Measurements from ENCODE around the gene INPP5D.

INPP5D gene

DNA sequence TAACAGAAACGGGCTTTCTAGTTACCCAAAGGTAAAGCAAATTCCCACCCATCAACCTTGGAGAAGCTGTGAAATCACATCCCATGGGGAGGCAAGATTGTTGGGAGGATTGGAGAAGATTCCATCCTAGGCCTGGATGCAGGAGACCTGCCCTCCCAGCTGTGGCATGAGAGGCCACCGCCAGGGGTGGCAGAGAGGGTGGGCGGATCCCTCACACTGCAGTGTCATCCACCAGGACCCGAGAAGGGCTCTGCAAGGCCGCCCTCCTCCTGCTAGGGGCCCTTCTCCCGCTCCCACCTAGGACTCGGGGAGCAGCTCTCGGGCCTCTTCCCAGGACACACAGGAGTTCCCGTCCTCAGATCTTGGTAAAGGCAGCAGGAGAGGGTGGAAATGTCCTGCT, 175.8 kb downstream of the INPP5D start:
- Mint-ChIP-seq H3K27ac (no peak overlapping the region), H3K9me3 (peaks cover 16% of the 10 kb centered on the region), H3K4me1 (ENCODE audit: low read depth) (peaks cover 45% of the 10 kb centered on the region)

GRCh38 chr2:233236820-233237589, 176.9 kb downstream of the INPP5D start:
- peaks cover 16% of the 10 kb centered on the region for H3K9me3 Mint-ChIP-seq
- peaks cover 53% of the 10 kb centered on the region for H3K4me1 Mint-ChIP-seq (ENCODE audit: low read depth)
- H3K4me3 Mint-ChIP-seq, result no peak overlapping the region
- H3K36me3 Mint-ChIP-seq (ENCODE audit: low read depth), result peaks cover 14% of the 10 kb centered on the region
- H3K27ac Mint-ChIP-seq, result no peak overlapping the region
- no peaks in the 10 kb centered on the region for H3K27me3 Mint-ChIP-seq (ENCODE audit: low read depth)

More for the DNA sequence above, 175.8 kb downstream of the INPP5D start:
- H3K36me3 Mint-ChIP-seq (ENCODE audit: low read depth), result peaks cover 14% of the 10 kb centered on the region
- H3K4me3 Mint-ChIP-seq, result no peak overlapping the region
- no peaks in the 10 kb centered on the region for H3K27me3 Mint-ChIP-seq (ENCODE audit: low read depth)

GRCh38 chr2:233240897-233241296, 180.8 kb downstream of the INPP5D start:
- H3K27me3 Mint-ChIP-seq (ENCODE audit: low read depth), result no peaks in the 10 kb centered on the region
- peak overlapping the region; percentile 69 for H3K4me3 Mint-ChIP-seq
- H3K27ac Mint-ChIP-seq, result peak overlapping the region; percentile 88
- peaks cover 44% of the 10 kb centered on the region for H3K4me1 Mint-ChIP-seq (ENCODE audit: low read depth)
- H3K9me3 Mint-ChIP-seq, result peaks cover 16% of the 10 kb centered on the region
- H3K36me3 Mint-ChIP-seq (ENCODE audit: low read depth), result peaks cover 14% of the 10 kb centered on the region

DNA sequence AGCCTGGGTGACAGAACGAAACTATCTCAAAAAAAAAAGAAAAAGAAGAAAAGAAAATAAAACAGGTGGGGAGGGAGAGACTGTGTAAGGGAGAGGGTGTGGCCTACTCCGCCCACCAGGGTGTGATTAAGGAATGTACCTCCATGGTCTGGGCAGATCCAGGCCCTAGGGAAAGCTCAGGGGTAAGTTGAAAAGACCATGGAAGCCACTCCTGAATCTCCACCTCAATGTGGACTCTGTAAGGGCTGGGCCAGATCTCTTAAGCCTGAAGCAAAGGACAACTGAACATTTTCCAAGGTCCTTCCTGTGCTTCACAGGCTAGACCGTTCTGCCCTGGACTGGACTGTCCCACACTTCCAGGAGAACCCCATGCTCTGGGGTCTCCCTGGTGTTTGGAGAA, 181.7 kb downstream of the INPP5D start:
- peaks cover 13% of the 10 kb centered on the region for H3K36me3 Mint-ChIP-seq (ENCODE audit: low read depth)
- H3K27me3 Mint-ChIP-seq (ENCODE audit: low read depth), result no peaks in the 10 kb centered on the region
- no peak overlapping the region for H3K4me3 Mint-ChIP-seq
- H3K4me1 Mint-ChIP-seq (ENCODE audit: low read depth), result peaks cover 46% of the 10 kb centered on the region
- peaks cover 16% of the 10 kb centered on the region for H3K9me3 Mint-ChIP-seq
- H3K27ac Mint-ChIP-seq, result peak overlapping the region; percentile 33

DNA sequence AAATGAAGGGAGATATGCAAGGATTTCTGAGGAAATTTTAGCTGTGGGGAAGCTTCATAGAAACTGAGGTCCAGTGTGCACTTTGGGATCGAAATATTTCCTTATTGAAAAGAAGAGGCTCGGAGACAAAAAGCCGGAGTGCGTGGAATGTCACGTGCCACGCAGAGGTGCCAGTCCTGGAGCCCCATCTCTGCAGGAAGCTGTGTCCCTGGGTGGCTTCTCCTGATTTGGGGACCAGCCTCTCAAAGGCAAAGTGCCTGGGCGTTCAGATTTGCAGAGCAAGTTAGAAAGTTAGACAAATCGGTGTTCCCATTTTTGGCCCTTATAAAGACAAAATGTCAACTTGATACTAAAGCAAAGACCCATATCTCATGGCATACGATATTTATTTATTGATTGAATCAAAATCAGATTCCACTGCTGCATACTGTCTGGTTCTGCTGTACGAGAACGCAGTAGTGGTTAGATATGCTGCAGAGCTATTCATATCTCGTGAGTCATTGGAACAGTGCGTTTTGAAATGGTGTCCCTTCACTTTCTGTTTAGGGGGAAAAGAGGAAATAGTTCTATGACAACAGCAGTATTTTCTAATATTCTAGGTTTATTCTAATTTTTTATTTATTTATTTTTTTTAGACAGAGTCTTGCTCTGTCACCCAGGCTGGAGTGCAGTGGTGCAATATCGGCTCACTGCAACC, 182.2 kb downstream of the INPP5D start:
- H3K27ac Mint-ChIP-seq, result peak overlapping the region; percentile 33
- H3K4me3 Mint-ChIP-seq, result no peak overlapping the region
- no peaks in the 10 kb centered on the region for H3K27me3 Mint-ChIP-seq (ENCODE audit: low read depth)
- peaks cover 12% of the 10 kb centered on the region for H3K9me3 Mint-ChIP-seq
- H3K4me1 Mint-ChIP-seq (ENCODE audit: low read depth), result peaks cover 45% of the 10 kb centered on the region
- H3K36me3 Mint-ChIP-seq (ENCODE audit: low read depth), result peaks cover 9% of the 10 kb centered on the region

- Mint-ChIP-seq H3K36me3 (ENCODE audit: low read depth) (peaks cover 5% of the 10 kb centered on the region), H3K27me3 (ENCODE audit: low read depth) (no peaks in the 10 kb centered on the region), H3K4me1 (ENCODE audit: low read depth) (peaks cover 45% of the 10 kb centered on the region), H3K4me3 (no peak overlapping the region), H3K27ac (no peak overlapping the region), H3K9me3 (peaks cover 9% of the 10 kb centered on the region)
Observed at GRCh38 chr2:233243348-233243747, 183.2 kb downstream of the INPP5D start.

GRCh38 chr2:233244818-233245217, 184.7 kb downstream of the INPP5D start:
- Mint-ChIP-seq H3K27me3 (ENCODE audit: low read depth) (no peaks in the 10 kb centered on the region), H3K9me3 (no peaks in the 10 kb centered on the region), H3K4me3 (no peak overlapping the region), H3K27ac (no peak overlapping the region), H3K4me1 (ENCODE audit: low read depth) (peaks cover 41% of the 10 kb centered on the region), H3K36me3 (ENCODE audit: low read depth) (no peaks in the 10 kb centered on the region)

- Mint-ChIP-seq H3K4me3 (no peak overlapping the region), H3K27ac (no peak overlapping the region), H3K27me3 (ENCODE audit: low read depth) (no peaks in the 10 kb centered on the region), H3K36me3 (ENCODE audit: low read depth) (no peaks in the 10 kb centered on the region), H3K4me1 (ENCODE audit: low read depth) (peaks cover 45% of the 10 kb centered on the region), H3K9me3 (no peaks in the 10 kb centered on the region)
Observed at GRCh38 chr2:233245406-233245805, 185.3 kb downstream of the INPP5D start.

DNA sequence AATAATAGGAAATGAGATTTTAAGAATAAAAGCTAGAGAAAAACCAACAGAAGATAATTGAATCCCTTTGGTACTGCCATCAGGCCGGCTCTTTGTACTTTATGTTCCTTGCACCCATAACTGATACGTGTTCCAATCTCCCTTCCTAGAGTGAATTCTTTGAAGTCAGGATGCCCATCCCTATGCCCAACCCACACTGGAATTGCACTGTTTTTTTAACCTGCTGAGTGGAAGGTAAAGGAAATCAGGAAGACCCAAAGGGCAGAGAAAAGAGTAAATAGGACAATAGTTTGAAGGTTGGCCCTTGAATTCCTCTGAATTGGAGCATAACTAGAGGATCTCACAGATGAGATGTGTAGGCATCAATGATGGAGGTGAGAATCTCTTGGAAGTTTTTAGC, 187.0 kb downstream of the INPP5D start:
- Mint-ChIP-seq H3K4me3 (no peak overlapping the region), H3K36me3 (ENCODE audit: low read depth) (peaks cover 4% of the 10 kb centered on the region), H3K4me1 (ENCODE audit: low read depth) (peaks cover 37% of the 10 kb centered on the region), H3K27ac (peak overlapping the region; percentile 82), H3K27me3 (ENCODE audit: low read depth) (no peaks in the 10 kb centered on the region), H3K9me3 (no peaks in the 10 kb centered on the region)

GRCh38 chr2:233247744-233248143, 187.6 kb downstream of the INPP5D start:
- peaks cover 37% of the 10 kb centered on the region for H3K4me1 Mint-ChIP-seq (ENCODE audit: low read depth)
- peak overlapping the region; percentile 82 for H3K27ac Mint-ChIP-seq
- H3K27me3 Mint-ChIP-seq (ENCODE audit: low read depth), result no peaks in the 10 kb centered on the region
- peaks cover 5% of the 10 kb centered on the region for H3K36me3 Mint-ChIP-seq (ENCODE audit: low read depth)
- H3K4me3 Mint-ChIP-seq, result peak overlapping the region; percentile 27
- H3K9me3 Mint-ChIP-seq, result no peaks in the 10 kb centered on the region

- H3K27ac Mint-ChIP-seq, result peak overlapping the region; percentile 64
- H3K27me3 Mint-ChIP-seq (ENCODE audit: low read depth), result no peaks in the 10 kb centered on the region
- peaks cover 9% of the 10 kb centered on the region for H3K36me3 Mint-ChIP-seq (ENCODE audit: low read depth)
- peaks cover 47% of the 10 kb centered on the region for H3K4me1 Mint-ChIP-seq (ENCODE audit: low read depth)
- H3K4me3 Mint-ChIP-seq, result peak overlapping the region; percentile 9
- no peaks in the 10 kb centered on the region for H3K9me3 Mint-ChIP-seq
Observed at GRCh38 chr2:233248999-233249398, 188.9 kb downstream of the INPP5D start.

GRCh38 chr2:233250568-233250967, 190.4 kb downstream of the INPP5D start:
- Mint-ChIP-seq H3K27ac (peak overlapping the region; percentile 97), H3K27me3 (ENCODE audit: low read depth) (no peaks in the 10 kb centered on the region), H3K4me1 (ENCODE audit: low read depth) (peaks cover 55% of the 10 kb centered on the region), H3K36me3 (ENCODE audit: low read depth) (peaks cover 18% of the 10 kb centered on the region), H3K9me3 (no peaks in the 10 kb centered on the region), H3K4me3 (no peak overlapping the region)

GRCh38 chr2:233250985-233251305, 190.8 kb downstream of the INPP5D start:
- Mint-ChIP-seq H3K9me3 (no peaks in the 10 kb centered on the region), H3K4me1 (ENCODE audit: low read depth) (peaks cover 58% of the 10 kb centered on the region), H3K4me3 (peak overlapping the region; percentile 91), H3K27me3 (ENCODE audit: low read depth) (no peaks in the 10 kb centered on the region), H3K27ac (peak overlapping the region; percentile 97), H3K36me3 (ENCODE audit: low read depth) (peaks cover 21% of the 10 kb centered on the region)

GRCh38 chr2:233251306-233252116, 191.4 kb downstream of the INPP5D start, which contains the start of gene ATG16L1:
Gene ATG16L1, plus strand, starts transcription at chr2:233251673. Its CDS starts 155 bp downstream, at chr2:233251828.
- H3K9me3 Mint-ChIP-seq, result no peaks in the 10 kb centered on the region
- peaks cover 25% of the 10 kb centered on the region for H3K36me3 Mint-ChIP-seq (ENCODE audit: low read depth)
- H3K4me3 Mint-ChIP-seq, result peak within 1 kb of the TSS; percentile 91
- peaks cover 59% of the 10 kb centered on the region for H3K4me1 Mint-ChIP-seq (ENCODE audit: low read depth)
- peak within 1 kb of the TSS; percentile 97 for H3K27ac Mint-ChIP-seq
- no peaks in the 10 kb centered on the region for H3K27me3 Mint-ChIP-seq (ENCODE audit: low read depth)
